Right hindlimb (tissue), 1 donor: ENCODE results near the gene PRKCG.
"Not testable (repeated sequence)": the region's sequence is repeated elsewhere in the genome, so short reads cannot be mapped to it uniquely, and the experiment has no call there.

Source experiments
- DNase-seq: peaks from one replicate; pipeline ENCODE4 v3.0.0-alpha.2; 2018

Gene PRKCG

GRCh38 chr19:53881482-53882390 lies at the start of gene PRKCG:
TSS of gene PRKCG (plus strand) at chr19:53882197. CDS start at chr19:53882495, 298 bp downstream.
- peak; percentile 72 for DNase-seq

GRCh38 chr19:53832861-53833260 lies 49.1 kb upstream of the PRKCG start:
- not testable (repeated sequence) for DNase-seq

GRCh38 chr19:53838446-53838845 lies 43.6 kb upstream of the PRKCG start:
- DNase-seq: not testable (repeated sequence)

- DNase-seq: not testable (repeated sequence)
These were observed 41.8 kb upstream of the PRKCG start for GRCh38 chr19:53840241-53840640.

GRCh38 chr19:53840914-53841313 lies 41.1 kb upstream of the PRKCG start:
- DNase-seq: not testable (repeated sequence)

- DNase-seq: no peak
These were observed 37.1 kb upstream of the PRKCG start for GRCh38 chr19:53844849-53845246.

- DNase-seq: no peak
These were observed 34.4 kb upstream of the PRKCG start for GRCh38 chr19:53847555-53847954.

GRCh38 chr19:53849237-53849676 lies 32.7 kb upstream of the PRKCG start:
- peak; percentile 43 for DNase-seq

GRCh38 chr19:53853707-53854106 lies 28.3 kb upstream of the PRKCG start:
- no peak for DNase-seq

GRCh38 chr19:53864308-53864836 lies 17.6 kb upstream of the PRKCG start:
- DNase-seq: peak; percentile 45

GRCh38 chr19:53865523-53865917 lies 16.5 kb upstream of the PRKCG start:
- DNase-seq: no peak

- peak; percentile 93 for DNase-seq
These were observed 15.8 kb upstream of the PRKCG start for GRCh38 chr19:53865918-53866864.

GRCh38 chr19:53866865-53867224 lies 15.2 kb upstream of the PRKCG start:
- no peak for DNase-seq

- DNase-seq: peak; percentile 100
These were observed 14.5 kb upstream of the PRKCG start, which contains the start of gene MYADM for GRCh38 chr19:53867225-53868090. TSS of gene MYADM (plus strand) at chr19:53867883. CDS start at chr19:53873530, 5,647 bp downstream.

- DNase-seq: peak; percentile 75
These were observed 13.7 kb upstream of the PRKCG start for GRCh38 chr19:53868091-53868891.

- peak; percentile 93 for DNase-seq
These were observed 12.8 kb upstream of the PRKCG start for GRCh38 chr19:53868892-53869804.

GRCh38 chr19:53869805-53870484 lies 12.1 kb upstream of the PRKCG start:
- DNase-seq: not testable (repeated sequence)

- DNase-seq: peak; percentile 27
These were observed 11.5 kb upstream of the PRKCG start for GRCh38 chr19:53870485-53870844.

GRCh38 chr19:53871454-53871853 lies 10.5 kb upstream of the PRKCG start:
- DNase-seq: no peak
